ENCODE results near the gene ADIRF.

DNA sequence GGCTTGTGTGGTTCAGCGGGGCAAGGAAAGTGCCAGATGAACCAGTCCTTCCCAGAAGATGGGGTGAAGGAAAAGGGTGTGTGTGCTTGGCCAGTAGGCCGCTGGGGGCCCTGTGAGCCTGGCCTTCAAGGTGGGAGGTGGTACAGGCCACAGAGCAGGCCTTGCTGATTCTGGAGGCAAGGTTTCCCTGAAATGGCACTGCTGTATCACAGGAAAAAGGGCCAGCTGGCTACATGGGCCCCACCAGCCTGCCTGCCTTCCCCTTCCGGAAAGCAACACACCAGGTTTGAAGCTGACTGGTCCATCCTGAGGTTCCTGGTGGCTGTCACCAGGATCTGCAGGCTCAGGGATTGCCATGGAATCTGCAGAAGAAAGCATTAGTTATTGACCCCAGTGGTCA, 23.4 kb upstream of the ADIRF start:
- TF ChIP-seq CREB1 (IDR thresholded peaks at IDR 0.05; ENCODE audit: low read depth) (no peak), YY1 (IDR thresholded peaks at IDR 0.05; ENCODE audit: low read depth) (no peak), RAD21 (IDR thresholded peaks at IDR 0.05; ENCODE audit: low read depth) (no peak), FOXM1 (IDR thresholded peaks at IDR 0.05; ENCODE audit: borderline replicate concordance, low read depth) (no peak), EP300 (IDR thresholded peaks at IDR 0.05; ENCODE audit: borderline replicate concordance) (no peak), TAF1 (IDR thresholded peaks at IDR 0.05; ENCODE audit: low read depth) (no peak), USF1 (IDR thresholded peaks at IDR 0.05) (no peak), NFIC (IDR thresholded peaks at IDR 0.05) (no peak), CEBPB (IDR thresholded peaks at IDR 0.05) (no peak), REST (IDR thresholded peaks at IDR 0.05; ENCODE audit: low read depth) (no peak)

All from Ishikawa (cell line).